Lower leg skin (tissue), 3 donors: ENCODE data around the gene GAP43.

Experiments
- POLR2A ChIP-seq, 2 donors: fragments of 450-650 bp; IDR thresholded peaks; one replicate each; pipeline ENCODE4 v1.6.1; 2016 to 2017; ENCODE audit warnings: antibody characterized with exemption in 2 of 2, mild to moderate bottlenecking in 1 of 2, moderate library complexity in 1 of 2
- TF ChIP-seq, protein P1 (sequence below), 3 donors: fragments of 450-650 bp; IDR thresholded peaks; one replicate each; pipeline ENCODE4 v1.5.1; 2016; ENCODE audit warnings: antibody characterized with exemption in 3 of 3, mild to moderate bottlenecking in 3 of 3, moderate library complexity in 2 of 3

GRCh38 chr3:115666081-115666480 is 42.8 kb downstream of the GAP43 start:
- no peak for TF ChIP-seq POLR2A (IDR thresholded peaks at IDR 0.05)
- TF ChIP-seq, protein P1, sequence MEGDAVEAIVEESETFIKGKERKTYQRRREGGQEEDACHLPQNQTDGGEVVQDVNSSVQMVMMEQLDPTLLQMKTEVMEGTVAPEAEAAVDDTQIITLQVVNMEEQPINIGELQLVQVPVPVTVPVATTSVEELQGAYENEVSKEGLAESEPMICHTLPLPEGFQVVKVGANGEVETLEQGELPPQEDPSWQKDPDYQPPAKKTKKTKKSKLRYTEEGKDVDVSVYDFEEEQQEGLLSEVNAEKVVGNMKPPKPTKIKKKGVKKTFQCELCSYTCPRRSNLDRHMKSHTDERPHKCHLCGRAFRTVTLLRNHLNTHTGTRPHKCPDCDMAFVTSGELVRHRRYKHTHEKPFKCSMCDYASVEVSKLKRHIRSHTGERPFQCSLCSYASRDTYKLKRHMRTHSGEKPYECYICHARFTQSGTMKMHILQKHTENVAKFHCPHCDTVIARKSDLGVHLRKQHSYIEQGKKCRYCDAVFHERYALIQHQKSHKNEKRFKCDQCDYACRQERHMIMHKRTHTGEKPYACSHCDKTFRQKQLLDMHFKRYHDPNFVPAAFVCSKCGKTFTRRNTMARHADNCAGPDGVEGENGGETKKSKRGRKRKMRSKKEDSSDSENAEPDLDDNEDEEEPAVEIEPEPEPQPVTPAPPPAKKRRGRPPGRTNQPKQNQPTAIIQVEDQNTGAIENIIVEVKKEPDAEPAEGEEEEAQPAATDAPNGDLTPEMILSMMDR (IDR thresholded peaks at IDR 0.05), result no peak
